NCI-H748 (cell line): Measurements from ENCODE around the gene LRRC75A.
A peak's percentile ranks its signal among the peaks of the same experiment; 100 is the strongest.
"Not testable (repeated sequence)": the region's sequence is repeated elsewhere in the genome, so short reads cannot be mapped to it uniquely, and the experiment has no call there.

Source experiments
- DNase-seq: peaks from one replicate; lab custom pipeline; 2025; ENCODE audit not compliant: unreplicated experiment; lab: John Stamatoyannopoulos, UW

The LRRC75A gene

DNA sequence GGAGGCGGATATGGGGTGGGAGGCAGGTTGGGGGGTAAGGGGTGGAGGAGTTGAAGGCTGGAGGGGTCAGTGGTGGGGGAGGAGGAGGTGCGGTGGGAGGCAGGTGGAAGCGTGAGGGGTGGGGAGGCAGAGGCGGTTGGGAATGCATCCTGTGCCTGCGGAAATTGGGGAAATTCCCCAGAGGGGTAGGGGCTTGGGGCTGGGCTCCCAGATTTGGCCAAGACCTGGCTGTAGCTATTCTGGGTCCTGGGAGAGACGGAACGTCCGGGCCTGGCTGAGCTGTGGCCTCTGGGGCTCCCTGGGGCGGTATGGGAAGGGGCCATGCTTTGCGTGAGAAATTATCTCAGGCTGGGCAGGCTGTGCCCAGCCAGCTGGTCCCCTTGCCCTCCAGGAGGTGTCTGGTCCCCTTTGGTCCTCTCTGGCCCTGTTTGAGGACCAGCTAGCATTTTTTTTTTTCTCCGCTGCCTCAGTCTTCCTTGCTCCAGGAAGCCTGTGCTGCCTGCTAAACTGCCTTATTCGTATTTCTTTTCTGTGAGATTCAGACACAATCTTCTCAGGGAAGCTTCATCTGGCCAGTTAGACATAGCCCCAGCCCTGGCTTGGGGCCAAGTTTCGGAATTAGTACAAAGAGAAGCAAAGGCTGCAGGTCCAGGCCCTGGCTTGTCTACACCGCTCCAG, 83.9 kb downstream of the LRRC75A start:
- DNase-seq: peak; percentile 72

DNA sequence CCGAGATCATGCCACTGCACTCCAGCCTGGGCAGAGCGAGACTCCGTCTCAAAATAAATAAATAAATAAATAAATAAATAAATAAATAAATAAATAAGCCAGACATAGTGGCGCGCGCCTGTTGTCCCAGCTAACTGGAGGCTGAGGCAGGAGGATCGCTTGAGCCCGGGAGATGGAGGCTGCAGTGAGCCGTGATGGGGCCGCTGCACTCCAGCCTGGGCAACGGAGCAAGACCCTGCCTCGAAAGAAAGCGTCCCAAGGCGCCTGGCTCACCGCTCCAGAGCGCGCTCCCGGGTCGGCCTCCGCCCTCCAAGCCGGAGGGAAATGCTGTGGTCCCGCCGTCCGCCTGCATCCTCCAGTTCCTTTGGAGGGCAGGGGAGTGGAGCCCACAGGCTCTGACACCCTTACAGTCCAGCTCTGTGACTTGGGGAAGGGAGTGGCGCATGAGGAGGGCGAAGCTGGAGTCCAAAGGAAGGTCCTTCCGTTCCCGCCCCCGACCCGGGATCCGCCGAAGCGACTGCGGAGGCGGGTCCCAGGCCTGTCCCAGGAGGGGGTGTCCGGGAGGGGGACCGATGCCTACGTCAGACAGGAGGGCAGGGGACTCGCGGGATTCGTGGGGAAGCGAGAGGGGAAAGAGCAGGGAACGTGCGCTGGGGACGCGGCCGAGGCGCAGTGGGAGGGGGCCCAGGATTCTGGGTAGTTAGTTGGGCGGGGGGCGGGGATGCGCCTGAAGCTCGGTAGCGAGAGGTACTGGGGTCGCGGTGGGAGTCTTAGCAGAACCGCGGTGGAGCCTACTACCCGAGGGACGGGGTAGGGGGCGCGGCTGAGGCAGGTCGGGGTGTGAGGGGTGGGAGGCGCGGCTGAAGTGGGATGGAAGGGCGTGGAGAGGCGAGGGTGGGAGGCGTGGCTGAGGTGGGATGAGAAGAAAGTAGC, 85.0 kb downstream of the LRRC75A start:
- DNase-seq: peak; percentile 46

- not testable (repeated sequence) for DNase-seq
Observed at GRCh38 chr17:16403847-16404246, 88.1 kb downstream of the LRRC75A start.

- DNase-seq: no peak
Observed at GRCh38 chr17:16398270-16399267, 93.4 kb downstream of the LRRC75A start.

DNA sequence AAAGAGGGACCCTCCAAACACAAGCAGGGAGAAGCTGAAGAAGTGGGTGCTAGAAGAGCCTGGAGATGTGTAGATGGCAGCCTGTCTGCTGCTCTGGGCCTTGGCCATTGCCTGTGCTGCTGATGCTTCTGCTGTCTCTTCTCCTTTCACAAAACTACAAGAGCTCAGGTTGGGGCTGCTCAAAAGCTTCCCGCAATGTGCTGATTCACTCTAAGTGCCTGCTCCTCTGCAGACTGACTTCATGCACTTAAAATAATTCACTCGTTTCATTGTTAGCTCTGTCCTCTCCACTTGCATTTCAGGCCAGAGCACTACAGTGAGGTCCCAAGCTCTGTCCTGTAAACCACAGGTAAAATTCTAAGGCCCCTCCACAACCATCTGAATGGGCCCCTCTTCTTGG, 95.3 kb downstream of the LRRC75A start:
- not testable (repeated sequence) for DNase-seq

DNA sequence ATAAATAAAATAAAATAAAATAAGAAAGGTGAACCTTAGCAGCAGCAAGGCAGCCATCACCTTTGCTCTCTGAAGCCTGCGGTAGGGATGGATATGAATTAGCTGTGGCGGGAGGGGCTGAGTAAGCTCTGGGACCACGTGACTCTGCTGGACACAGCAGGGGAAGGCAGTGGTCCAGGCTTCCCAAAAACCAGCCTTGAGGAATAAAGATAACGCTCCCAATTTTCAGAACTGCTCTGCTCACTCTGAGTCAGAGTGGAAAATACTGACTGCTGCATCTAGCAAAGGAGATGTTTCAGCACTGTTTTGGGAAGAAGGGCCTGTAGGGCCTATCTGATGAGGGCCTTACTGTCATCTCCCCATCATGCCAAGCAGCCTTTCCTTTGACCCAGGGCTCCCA, 96.1 kb downstream of the LRRC75A start:
- DNase-seq: not testable (repeated sequence)

- DNase-seq: not testable (repeated sequence)
Observed at GRCh38 chr17:16392491-16392890, 99.5 kb downstream of the LRRC75A start.
